Middle frontal gyrus (tissue), 1 donor: ENCODE data around the gene FAM185A.
"Not testable (repeated sequence)": the region's sequence is repeated elsewhere in the genome, so short reads cannot be mapped to it uniquely, and the experiment has no call there.

Experiments used
- DNase-seq: peaks from one replicate; pipeline ENCODE4 v3.0.0-alpha.2; 2015; ENCODE audit warnings: low spot score; ENCODE audit errors: extremely low spot score

Gene FAM185A

DNA sequence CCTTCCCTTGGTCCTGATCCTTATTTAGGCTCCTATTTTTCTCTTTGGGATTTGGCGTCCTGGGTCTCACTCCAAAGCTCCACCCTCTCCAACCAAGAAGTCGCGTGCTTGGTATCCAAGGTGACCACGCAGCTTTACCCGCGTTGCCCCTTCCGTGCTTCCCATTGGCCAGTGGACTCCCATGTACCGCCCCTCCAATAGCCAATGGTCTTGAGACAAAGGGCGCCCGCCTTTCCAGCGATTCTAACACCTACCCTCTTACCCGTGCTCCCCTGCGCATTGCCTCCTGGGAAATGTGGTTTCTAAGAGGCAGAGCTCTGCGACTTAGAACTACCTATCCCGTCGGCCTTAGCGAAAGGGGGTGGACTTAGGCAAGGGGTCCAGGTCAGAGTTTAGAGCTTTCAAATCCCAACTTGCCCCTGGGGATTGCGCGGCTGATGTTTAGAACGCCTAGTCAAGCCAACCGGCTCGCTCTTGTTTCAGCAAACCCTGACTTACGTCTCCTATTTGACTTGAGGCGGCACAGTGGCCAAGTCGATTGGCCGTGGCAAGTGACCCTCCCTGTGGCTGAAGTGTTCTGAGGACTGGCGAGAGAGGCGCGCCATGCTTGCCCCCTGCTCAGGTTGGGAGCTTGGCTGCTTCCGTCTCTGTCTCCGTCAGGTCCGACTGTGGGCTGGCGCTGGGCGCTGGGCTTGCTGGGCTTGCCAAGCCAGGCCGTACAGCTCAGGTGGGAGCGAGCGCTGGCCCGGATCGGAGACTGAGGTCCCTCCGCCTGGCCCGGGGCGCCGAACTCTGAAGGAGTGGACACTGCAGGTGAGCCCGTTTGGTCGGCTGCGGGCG lies at the start of gene FAM185A:
Gene FAM185A (plus strand): TSS at position 395 of the 840 bp plus-strand sequence. CDS start 209 bp downstream, at position 604.
- peak; percentile 99 for DNase-seq

GRCh38 chr7:102713011-102713690 lies 35.6 kb upstream of the FAM185A start:
- not testable (repeated sequence) for DNase-seq

DNA sequence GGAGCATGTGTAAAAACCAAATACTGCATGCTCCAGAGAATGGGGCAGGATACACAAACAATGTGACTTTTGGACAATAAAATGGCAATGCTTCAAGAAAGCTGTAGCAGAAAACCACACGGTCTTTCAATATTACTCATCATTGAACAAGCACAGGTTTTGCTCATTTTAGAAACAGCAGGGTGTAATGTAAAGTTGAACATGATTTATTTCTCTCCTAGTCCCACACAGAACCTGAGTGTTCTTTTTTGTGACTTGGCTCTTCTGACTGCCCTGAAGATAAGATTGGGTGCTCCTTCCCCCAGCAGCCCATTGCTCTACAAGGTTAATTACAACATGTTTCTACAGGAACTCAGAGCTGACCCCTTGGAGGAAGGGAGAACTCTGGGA lies 35.1 kb upstream of the FAM185A start:
- DNase-seq = not testable (repeated sequence)

DNA sequence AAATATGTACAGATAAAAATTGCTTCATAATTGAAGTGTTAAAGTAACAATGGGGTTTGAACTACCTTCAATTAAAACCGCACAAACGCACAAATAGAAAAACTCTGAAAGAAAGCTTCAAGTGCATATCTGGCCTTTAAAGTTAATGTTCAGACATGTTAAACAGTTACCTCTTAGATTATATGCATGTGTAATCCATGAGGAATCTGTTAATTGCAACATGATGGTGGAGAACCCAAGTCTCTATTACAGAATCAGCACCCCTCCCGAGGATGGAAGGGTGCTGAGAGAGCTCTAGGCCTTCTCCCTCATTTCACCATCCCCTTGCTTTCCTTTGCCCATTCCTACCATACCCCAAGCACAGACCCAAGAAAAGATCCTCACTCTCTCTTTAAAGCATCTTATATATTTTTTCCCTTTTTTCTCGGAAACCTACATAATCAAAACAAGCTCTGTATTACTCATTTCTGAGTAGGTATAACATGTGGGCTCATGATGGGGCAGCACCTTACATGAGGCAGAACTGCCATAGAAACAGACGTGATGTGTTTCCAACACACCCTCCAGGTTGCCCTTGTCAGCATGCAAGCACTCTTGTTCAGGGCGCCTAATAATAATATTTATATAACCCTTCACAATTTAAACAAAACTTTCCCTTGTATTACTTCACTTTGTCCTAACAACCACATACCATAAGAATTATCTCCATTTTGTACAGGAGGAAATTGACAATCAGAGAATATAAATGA lies 33.9 kb upstream of the FAM185A start:
- not testable (repeated sequence) for DNase-seq

- not testable (repeated sequence) for DNase-seq
Observed at GRCh38 chr7:102715718-102716117, 33.1 kb upstream of the FAM185A start.

- not testable (repeated sequence) for DNase-seq
Observed at GRCh38 chr7:102718491-102718890, 30.3 kb upstream of the FAM185A start.

- not testable (repeated sequence) for DNase-seq
Observed at GRCh38 chr7:102726170-102726569, 22.6 kb upstream of the FAM185A start.

DNA sequence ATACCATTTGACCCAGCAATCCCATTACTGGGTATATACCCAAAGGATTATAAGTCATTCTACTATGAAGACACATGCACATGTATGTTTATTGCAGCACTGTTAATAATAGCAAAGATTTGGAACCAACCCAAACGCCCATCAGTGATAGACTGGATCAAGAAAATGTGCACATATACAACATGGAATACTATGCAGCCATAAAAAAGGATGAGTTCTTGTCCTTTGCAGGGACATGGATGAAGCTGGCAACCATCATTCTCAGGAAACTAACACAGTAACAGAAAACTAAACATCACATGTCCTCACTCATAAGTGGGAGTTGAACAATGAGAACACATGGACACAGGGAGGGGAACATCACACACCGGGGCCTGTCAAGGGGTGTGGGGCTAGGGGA lies 19.1 kb upstream of the FAM185A start:
- not testable (repeated sequence) for DNase-seq

GRCh38 chr7:102730431-102730830 lies 18.4 kb upstream of the FAM185A start:
- DNase-seq = not testable (repeated sequence)

DNA sequence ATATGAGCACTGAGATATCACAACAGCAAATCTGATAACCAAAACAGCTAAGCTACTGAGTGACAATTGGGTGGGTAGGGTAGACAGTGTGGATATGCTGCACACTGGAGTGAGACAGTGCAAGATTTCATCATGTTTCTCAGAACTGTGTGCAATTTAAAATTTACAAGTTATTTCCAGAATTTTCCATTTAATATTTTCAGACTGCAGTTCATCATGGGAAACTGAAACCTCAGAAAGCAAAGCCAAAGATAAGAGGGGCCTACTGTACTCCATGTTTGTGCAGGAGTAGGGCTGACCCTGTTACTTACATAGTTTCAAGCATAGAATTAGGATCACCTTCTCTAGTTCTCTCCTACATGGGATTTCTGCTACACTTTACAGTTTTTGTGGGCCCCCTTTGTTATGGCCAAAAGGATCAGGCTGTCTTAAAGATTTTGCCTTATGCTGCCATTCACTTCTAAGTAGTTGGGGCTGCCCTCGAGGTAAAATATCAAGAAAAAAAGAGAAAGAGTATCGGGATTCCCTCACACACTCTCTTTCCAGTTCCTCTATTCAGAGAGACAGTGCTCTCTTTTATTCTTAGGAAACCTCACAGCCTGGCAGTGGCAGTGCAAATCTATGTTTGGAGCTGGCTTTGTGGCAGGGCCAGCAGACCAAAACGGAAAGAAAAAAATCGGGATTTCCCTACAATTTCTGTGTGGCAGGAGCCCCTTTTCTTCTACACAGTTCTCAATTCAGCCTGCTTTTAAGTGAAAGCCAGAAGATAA lies 6.6 kb upstream of the FAM185A start:
- DNase-seq = not testable (repeated sequence)

GRCh38 chr7:102743861-102744260 lies 4.9 kb upstream of the FAM185A start:
- DNase-seq = not testable (repeated sequence)

GRCh38 chr7:102745494-102746288 lies 3.1 kb upstream of the FAM185A start:
- not testable (repeated sequence) for DNase-seq

DNA sequence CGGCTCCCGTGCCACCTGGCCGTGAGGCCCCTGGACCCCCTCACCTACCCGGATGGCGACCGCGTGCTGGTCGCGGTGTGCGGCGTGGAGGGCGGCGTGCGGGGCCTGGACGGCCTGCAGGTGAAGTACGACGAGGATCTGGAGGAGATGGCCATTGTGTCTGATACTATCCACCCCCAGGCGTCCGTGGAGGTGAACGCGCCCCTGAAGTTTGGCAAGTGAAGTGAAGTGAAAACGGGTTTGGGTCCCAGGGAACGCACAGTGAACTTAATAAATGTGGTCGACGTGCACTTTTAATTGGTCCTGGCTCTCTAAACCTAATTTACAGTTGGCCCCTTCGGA lies 617 bp downstream of the FAM185A start:
- DNase-seq = not testable (repeated sequence)

DNA sequence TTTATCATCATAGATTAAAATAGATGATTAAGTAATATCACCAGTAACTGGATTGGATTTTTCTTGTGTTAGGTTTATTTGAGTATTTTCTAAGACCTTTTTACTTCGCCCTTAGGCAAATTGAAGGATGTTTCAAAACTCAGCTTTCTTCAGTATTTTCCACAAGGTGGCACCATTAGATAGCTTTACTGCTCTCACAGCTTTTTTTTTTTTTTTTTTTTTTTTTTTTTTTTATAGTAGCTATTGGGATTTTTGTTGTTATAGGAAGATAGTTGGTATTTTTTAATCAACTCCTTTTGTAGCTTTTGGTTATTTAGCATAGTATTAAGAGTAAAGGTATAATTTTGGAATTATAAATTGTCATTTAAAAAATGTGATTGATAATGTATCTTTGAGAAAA lies 9.4 kb downstream of the FAM185A start:
- not testable (repeated sequence) for DNase-seq

GRCh38 chr7:102759934-102760333 lies 11.1 kb downstream of the FAM185A start:
- DNase-seq = not testable (repeated sequence)

- not testable (repeated sequence) for DNase-seq
Observed at GRCh38 chr7:102761234-102761633, 12.4 kb downstream of the FAM185A start.

DNA sequence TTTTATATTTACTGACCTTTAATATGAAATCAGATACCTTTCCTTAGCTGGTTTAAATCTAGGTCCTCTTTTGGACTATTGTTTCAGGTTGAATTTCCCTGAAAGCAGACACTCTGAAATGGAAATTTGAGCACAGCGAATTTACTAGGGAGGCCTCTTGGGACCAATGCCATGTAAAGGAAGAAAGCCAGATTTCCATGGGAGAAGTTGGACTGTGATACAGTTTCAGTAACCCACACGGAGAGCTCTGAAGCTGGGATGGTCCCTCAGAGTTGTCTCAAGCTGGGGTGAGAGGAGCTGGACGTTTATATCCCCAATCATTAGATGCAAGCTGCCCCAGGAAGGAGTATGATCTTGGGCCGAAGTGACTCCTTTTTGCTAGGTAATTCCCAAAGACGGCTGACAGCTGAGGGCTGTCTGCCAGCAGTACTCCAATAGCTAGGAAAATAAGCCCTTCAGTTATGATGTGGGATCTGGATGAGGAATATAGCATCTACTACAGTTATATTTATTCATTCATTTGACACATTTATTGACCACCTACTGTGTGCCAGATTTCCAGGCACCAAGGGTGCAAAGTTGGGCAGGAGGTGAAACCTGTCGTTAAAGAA lies 14.6 kb downstream of the FAM185A start:
- DNase-seq = not testable (repeated sequence)

DNA sequence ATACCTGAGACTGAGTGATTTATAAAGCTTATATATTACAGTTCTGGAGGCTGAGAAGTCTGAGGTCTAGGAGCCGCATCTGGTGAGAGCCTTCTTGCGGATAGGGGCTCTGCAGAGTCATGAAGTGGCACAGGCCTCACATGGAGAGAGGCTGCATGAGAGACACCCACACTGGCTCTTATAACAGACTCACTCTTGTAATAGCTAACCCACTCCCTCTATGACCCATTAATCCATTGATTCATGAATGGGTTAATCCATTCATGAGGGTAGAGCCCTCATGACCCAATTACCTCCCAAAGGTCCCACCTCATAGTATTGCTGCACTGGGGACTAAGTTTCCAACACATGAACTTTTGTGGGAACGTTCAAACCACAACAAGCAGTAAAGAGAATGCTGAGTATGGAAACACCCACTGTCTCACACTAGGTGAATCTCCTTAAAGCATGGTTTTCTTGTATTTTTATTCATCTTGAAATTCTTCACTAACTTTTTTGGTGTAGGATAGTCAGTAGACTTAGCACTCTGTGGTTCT lies 20.9 kb downstream of the FAM185A start:
- DNase-seq = not testable (repeated sequence)

- not testable (repeated sequence) for DNase-seq
Observed at GRCh38 chr7:102770467-102770866, 21.7 kb downstream of the FAM185A start.
